HEK293 (cell line): ENCODE measurements around the gene PBXIP1.

Experiments used
- EGR2 ChIP-seq: fragments of 450-650 bp; formaldehyde crosslinking; IDR thresholded peaks from 2 replicates; pipeline ENCODE4 v1.5.1; 2016; ENCODE audit warnings: low read depth, missing biosample characterization, missing genetic modification characterization
- GFI1B ChIP-seq: fragments of 450-650 bp; formaldehyde crosslinking; IDR thresholded peaks from 2 replicates; pipeline ENCODE4 v1.5.1; 2016; ENCODE audit warnings: missing biosample characterization, missing genetic modification characterization
- KLF9 ChIP-seq: fragments of 450-650 bp; formaldehyde crosslinking; IDR thresholded peaks from 2 replicates; pipeline ENCODE4 v1.5.1; 2016; ENCODE audit warnings: missing biosample characterization, missing genetic modification characterization, low read depth
- SP3 ChIP-seq: fragments of 450-650 bp; formaldehyde crosslinking; IDR thresholded peaks from 2 replicates; pipeline ENCODE4 v1.5.1; 2016; ENCODE audit warnings: missing biosample characterization, missing genetic modification characterization
- WT1 ChIP-seq: fragments of 450-650 bp; formaldehyde crosslinking; IDR thresholded peaks from 2 replicates; pipeline ENCODE4 v1.5.1; 2016; ENCODE audit warnings: missing biosample characterization, missing genetic modification characterization
- ZBTB7A ChIP-seq: fragments of 450-650 bp; formaldehyde crosslinking; IDR thresholded peaks from 2 replicates; pipeline ENCODE4 v1.5.1; 2016; ENCODE audit warnings: low read depth, missing biosample characterization, missing genetic modification characterization
- ZFP3 ChIP-seq: fragments of 450-650 bp; formaldehyde crosslinking; IDR thresholded peaks from 2 replicates; pipeline ENCODE4 v1.5.1; 2016; ENCODE audit warnings: low read depth, missing biosample characterization, missing genetic modification characterization
- ZNF121 ChIP-seq: fragments of 450-650 bp; formaldehyde crosslinking; IDR thresholded peaks from 2 replicates; pipeline ENCODE4 v1.5.1; 2016; ENCODE audit warnings: missing biosample characterization, missing genetic modification characterization
- ZNF157 ChIP-seq: fragments of 450-650 bp; formaldehyde crosslinking; IDR thresholded peaks from 2 replicates; pipeline ENCODE4 v1.5.1; 2016; ENCODE audit warnings: missing biosample characterization, missing genetic modification characterization
- ZNF184 ChIP-seq: fragments of 450-650 bp; IDR thresholded peaks from 2 replicates; pipeline ENCODE4 v1.5.1; 2018; ENCODE audit warnings: missing biosample characterization, mild to moderate bottlenecking, missing genetic modification characterization
- ZNF324 ChIP-seq: fragments of 450-650 bp; formaldehyde crosslinking; IDR thresholded peaks from 2 replicates; pipeline ENCODE4 v1.5.1; 2016; ENCODE audit warnings: missing biosample characterization, missing genetic modification characterization
- ZNF394 ChIP-seq: fragments of 450-650 bp; formaldehyde crosslinking; IDR thresholded peaks from 2 replicates; pipeline ENCODE4 v1.5.1; 2016; ENCODE audit warnings: missing biosample characterization, missing genetic modification characterization, mild to moderate bottlenecking, moderate library complexity, borderline replicate concordance
- ZNF473 ChIP-seq: fragments of 450-650 bp; formaldehyde crosslinking; IDR thresholded peaks from 2 replicates; pipeline ENCODE4 v1.5.1; 2017; ENCODE audit warnings: missing biosample characterization, missing genetic modification characterization
- ZNF530 ChIP-seq: fragments of 450-650 bp; formaldehyde crosslinking; IDR thresholded peaks from 2 replicates; pipeline ENCODE4 v1.5.1; 2016; ENCODE audit warnings: low read depth, missing biosample characterization, missing genetic modification characterization
- ZNF561 ChIP-seq: fragments of 450-650 bp; IDR thresholded peaks from 2 replicates; pipeline ENCODE4 v1.5.1; 2018; ENCODE audit warnings: missing biosample characterization, missing genetic modification characterization, borderline replicate concordance
- ZNF624 ChIP-seq: fragments of 450-650 bp; formaldehyde crosslinking; IDR thresholded peaks from 2 replicates; pipeline ENCODE4 v1.5.1; 2017; ENCODE audit warnings: missing biosample characterization, missing genetic modification characterization
- ZNF654 ChIP-seq: fragments of 450-650 bp; formaldehyde crosslinking; IDR thresholded peaks from 2 replicates; pipeline ENCODE4 v1.5.1; 2016; ENCODE audit warnings: low read depth, missing biosample characterization, missing genetic modification characterization
- ZNF76 ChIP-seq: fragments of 450-650 bp; formaldehyde crosslinking; IDR thresholded peaks from 2 replicates; pipeline ENCODE4; 2016; ENCODE audit warnings: low read depth, missing biosample characterization, missing genetic modification characterization, borderline replicate concordance
- ZNF792 ChIP-seq: fragments of 450-650 bp; formaldehyde crosslinking; IDR thresholded peaks from 2 replicates; pipeline ENCODE4 v1.5.1; 2016; ENCODE audit warnings: missing biosample characterization, missing genetic modification characterization
- ZSCAN30 ChIP-seq: fragments of 450-650 bp; IDR thresholded peaks from 2 replicates; pipeline ENCODE4 v1.5.1; 2018; ENCODE audit warnings: missing biosample characterization, mild to moderate bottlenecking, missing genetic modification characterization, moderate library complexity
- TF ChIP-seq, protein P1 (sequence below): fragments of 450-650 bp; formaldehyde crosslinking; IDR thresholded peaks from 2 replicates; pipeline ENCODE4 v1.5.1; 2017; ENCODE audit warnings: missing biosample characterization, mild to moderate bottlenecking, missing genetic modification characterization, moderate library complexity
- TF ChIP-seq, protein P2 (sequence below): sonication (generic); formaldehyde crosslinking; IDR thresholded peaks from 2 replicates; pipeline ENCODE4 v1.8.1; 2022; ENCODE audit warnings: mild to moderate bottlenecking, moderate library complexity, missing genetic modification reagents
- TF ChIP-seq, protein P3 (sequence below): fragments of 450-650 bp; formaldehyde crosslinking; IDR thresholded peaks from 2 replicates; pipeline ENCODE4 v1.5.1; 2017; ENCODE audit warnings: missing biosample characterization, missing genetic modification characterization
- TF ChIP-seq, protein P4 (sequence below): fragments of 450-650 bp; formaldehyde crosslinking; IDR thresholded peaks from 2 replicates; pipeline ENCODE4 v1.5.1; 2016; ENCODE audit warnings: missing biosample characterization, missing genetic modification characterization
- TF ChIP-seq, protein P5 (sequence below): fragments of 450-650 bp; formaldehyde crosslinking; IDR thresholded peaks from 2 replicates; pipeline ENCODE4 v1.5.1; 2016; ENCODE audit warnings: missing biosample characterization, missing genetic modification characterization

Gene PBXIP1

DNA sequence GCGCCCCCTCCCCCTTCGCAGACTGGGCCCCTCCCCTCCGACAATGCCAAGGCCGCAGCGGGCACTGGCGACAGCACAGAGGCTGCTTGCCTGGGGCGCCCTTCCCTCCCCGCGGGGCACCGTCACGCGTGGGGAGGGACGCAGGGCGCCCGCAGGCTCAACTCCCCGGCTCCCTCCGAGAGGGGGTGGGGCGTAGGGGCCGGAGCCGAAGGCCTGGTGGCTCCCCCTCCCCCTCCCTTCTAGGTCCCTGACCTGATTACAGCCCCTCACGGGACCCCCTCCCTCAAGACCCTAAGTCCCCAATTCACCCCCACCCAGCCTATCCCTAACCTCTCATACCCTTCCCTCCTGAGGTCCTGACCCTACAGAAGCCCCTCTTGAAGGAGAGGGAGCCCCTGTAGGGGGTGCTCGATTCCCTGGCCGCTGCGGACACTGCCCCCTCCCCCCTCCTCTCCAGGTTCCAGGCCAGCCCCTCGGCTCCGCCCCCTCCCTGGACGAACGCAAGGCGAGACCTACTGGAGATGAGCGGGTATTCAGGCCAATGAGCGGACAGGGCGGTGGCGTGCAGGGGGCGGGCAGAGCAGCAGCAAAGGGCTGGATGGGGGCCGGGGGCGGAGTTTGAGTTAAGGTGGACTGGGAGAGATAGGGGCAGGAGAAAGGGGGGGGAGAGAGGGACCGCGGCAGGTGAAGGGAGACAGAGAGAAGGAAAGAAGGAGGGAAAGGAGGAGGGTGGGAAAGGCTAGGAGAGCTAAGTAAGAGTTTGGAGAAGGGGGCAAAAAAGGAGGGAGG lies 46.0 kb upstream of the PBXIP1 start (continued):
- TF ChIP-seq ZFP3 (tag by site-specific recombination), result no peak
- TF ChIP-seq, protein P1, sequence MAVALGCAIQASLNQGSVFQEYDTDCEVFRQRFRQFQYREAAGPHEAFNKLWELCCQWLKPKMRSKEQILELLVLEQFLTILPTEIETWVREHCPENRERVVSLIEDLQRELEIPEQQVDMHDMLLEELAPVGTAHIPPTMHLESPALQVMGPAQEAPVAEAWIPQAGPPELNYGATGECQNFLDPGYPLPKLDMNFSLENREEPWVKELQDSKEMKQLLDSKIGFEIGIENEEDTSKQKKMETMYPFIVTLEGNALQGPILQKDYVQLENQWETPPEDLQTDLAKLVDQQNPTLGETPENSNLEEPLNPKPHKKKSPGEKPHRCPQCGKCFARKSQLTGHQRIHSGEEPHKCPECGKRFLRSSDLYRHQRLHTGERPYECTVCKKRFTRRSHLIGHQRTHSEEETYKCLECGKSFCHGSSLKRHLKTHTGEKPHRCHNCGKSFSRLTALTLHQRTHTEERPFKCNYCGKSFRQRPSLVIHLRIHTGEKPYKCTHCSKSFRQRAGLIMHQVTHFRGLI, result no peak
- TF ChIP-seq ZSCAN30 (tag by site-specific recombination), result peak; percentile 58; the same call in 1 of the 2 replicates
- no peak for TF ChIP-seq ZNF157 (tag by site-specific recombination)
- TF ChIP-seq ZNF473 (tag by site-specific recombination), result no peak
- peak; percentile 94 for TF ChIP-seq ZBTB7A
- TF ChIP-seq ZNF530 (tag by site-specific recombination), result no peak
- peak; percentile 98 for TF ChIP-seq SP3 (tag by site-specific recombination)
- TF ChIP-seq EGR2 (tag by site-specific recombination), result peak; percentile 73
- TF ChIP-seq WT1 (tag by site-specific recombination), result peak; percentile 31
- peak; percentile 82 for TF ChIP-seq KLF9
- TF ChIP-seq, protein P2, sequence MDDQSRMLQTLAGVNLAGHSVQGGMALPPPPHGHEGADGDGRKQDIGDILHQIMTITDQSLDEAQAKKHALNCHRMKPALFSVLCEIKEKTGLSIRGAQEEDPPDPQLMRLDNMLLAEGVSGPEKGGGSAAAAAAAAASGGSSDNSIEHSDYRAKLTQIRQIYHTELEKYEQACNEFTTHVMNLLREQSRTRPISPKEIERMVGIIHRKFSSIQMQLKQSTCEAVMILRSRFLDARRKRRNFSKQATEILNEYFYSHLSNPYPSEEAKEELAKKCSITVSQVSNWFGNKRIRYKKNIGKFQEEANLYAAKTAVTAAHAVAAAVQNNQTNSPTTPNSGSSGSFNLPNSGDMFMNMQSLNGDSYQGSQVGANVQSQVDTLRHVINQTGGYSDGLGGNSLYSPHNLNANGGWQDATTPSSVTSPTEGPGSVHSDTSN (CRISPR knock-in tag), result peak; percentile 56; the same call in 1 of the 2 replicates
- TF ChIP-seq ZNF654 (tag by site-specific recombination), result no peak
- peak; percentile 63; the same call in 1 of the 2 replicates for TF ChIP-seq ZNF76 (tag by site-specific recombination)
- peak; percentile 73 for TF ChIP-seq ZNF561 (tag by site-specific recombination)
- TF ChIP-seq ZNF324 (tag by site-specific recombination), result peak; percentile 51; the same call in 1 of the 2 replicates
- TF ChIP-seq GFI1B, result 0 out of 2 replicates have a peak, but pooled peaks have one; percentile 35
- peak; percentile 73; the same call in 1 of the 2 replicates for TF ChIP-seq ZNF792
- TF ChIP-seq ZNF394 (tag by site-specific recombination), result peak; percentile 35
- TF ChIP-seq, protein P3, sequence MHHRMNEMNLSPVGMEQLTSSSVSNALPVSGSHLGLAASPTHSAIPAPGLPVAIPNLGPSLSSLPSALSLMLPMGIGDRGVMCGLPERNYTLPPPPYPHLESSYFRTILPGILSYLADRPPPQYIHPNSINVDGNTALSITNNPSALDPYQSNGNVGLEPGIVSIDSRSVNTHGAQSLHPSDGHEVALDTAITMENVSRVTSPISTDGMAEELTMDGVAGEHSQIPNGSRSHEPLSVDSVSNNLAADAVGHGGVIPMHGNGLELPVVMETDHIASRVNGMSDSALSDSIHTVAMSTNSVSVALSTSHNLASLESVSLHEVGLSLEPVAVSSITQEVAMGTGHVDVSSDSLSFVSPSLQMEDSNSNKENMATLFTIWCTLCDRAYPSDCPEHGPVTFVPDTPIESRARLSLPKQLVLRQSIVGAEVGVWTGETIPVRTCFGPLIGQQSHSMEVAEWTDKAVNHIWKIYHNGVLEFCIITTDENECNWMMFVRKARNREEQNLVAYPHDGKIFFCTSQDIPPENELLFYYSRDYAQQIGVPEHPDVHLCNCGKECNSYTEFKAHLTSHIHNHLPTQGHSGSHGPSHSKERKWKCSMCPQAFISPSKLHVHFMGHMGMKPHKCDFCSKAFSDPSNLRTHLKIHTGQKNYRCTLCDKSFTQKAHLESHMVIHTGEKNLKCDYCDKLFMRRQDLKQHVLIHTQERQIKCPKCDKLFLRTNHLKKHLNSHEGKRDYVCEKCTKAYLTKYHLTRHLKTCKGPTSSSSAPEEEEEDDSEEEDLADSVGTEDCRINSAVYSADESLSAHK, result no peak
- no peak for TF ChIP-seq ZNF121
- no peak for TF ChIP-seq ZNF184 (tag by site-specific recombination)
- TF ChIP-seq, protein P4, sequence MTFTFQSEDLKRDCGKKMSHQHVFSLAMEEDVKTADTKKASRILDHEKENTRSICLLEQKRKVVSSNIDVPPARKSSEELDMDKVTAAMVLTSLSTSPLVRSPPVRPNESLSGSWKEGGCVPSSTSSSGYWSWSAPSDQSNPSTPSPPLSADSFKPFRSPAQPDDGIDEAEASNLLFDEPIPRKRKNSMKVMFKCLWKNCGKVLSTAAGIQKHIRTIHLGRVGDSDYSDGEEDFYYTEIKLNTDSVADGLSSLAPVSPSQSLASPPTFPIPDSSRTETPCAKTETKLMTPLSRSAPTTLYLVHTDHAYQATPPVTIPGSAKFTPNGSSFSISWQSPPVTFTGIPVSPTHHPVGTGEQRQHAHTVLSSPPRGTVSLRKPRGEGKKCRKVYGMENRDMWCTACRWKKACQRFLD (tag by site-specific recombination), result no peak
- no peak for TF ChIP-seq ZNF624 (tag by site-specific recombination)
- TF ChIP-seq, protein P5, sequence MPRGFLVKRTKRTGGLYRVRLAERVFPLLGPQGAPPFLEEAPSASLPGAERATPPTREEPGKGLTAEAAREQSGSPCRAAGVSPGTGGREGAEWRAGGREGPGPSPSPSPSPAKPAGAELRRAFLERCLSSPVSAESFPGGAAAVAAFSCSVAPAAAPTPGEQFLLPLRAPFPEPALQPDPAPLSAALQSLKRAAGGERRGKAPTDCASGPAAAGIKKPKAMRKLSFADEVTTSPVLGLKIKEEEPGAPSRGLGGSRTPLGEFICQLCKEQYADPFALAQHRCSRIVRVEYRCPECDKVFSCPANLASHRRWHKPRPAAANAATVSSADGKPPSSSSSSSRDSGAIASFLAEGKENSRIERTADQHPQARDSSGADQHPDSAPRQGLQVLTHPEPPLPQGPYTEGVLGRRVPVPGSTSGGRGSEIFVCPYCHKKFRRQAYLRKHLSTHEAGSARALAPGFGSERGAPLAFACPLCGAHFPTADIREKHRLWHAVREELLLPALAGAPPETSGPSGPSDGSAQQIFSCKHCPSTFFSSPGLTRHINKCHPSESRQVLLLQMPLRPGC (tag by site-specific recombination), result peak; percentile 78; the same call in 1 of the 2 replicates
